HG02943 (cell line): ENCODE measurements around the gene MAPKAPK3.

ENCODE experiments used
- ATAC-seq: cut with Tn5 transposase; IDR thresholded peaks from one replicate; pipeline ENCODE4 v1.9.1; 2021; ENCODE audit warnings: mild to moderate bottlenecking, low read depth, moderate library complexity; ENCODE audit not compliant: unreplicated experiment

MAPKAPK3 gene

GRCh38 chr3:50607271-50608091 is 9.5 kb upstream of the MAPKAPK3 start:
- no peak for ATAC-seq

GRCh38 chr3:50608278-50608677 is 8.7 kb upstream of the MAPKAPK3 start:
- ATAC-seq = no peak

- ATAC-seq = no peak
These were observed 7.7 kb upstream of the MAPKAPK3 start for GRCh38 chr3:50609071-50609762.

- ATAC-seq = no peak
These were observed 7.2 kb upstream of the MAPKAPK3 start for GRCh38 chr3:50609763-50610085.

GRCh38 chr3:50610181-50610971 is 6.6 kb upstream of the MAPKAPK3 start:
- ATAC-seq = no peak

GRCh38 chr3:50610992-50611463 is 5.9 kb upstream of the MAPKAPK3 start:
- no peak for ATAC-seq

- peak; percentile 71 for ATAC-seq
These were observed 5.3 kb upstream of the MAPKAPK3 start, which contains the start of gene CISH for GRCh38 chr3:50611464-50612233. Gene CISH (minus strand): TSS chr3:50611774. CDS start chr3:50611650, 124 bp downstream.

GRCh38 chr3:50612234-50612882 is 4.6 kb upstream of the MAPKAPK3 start:
- no peak for ATAC-seq

GRCh38 chr3:50612970-50613846 is 3.7 kb upstream of the MAPKAPK3 start:
- no peak for ATAC-seq

GRCh38 chr3:50615190-50615589 is 1.8 kb upstream of the MAPKAPK3 start:
- ATAC-seq = no peak

- no peak for ATAC-seq
These were observed 765 bp upstream of the MAPKAPK3 start for GRCh38 chr3:50616003-50616769.

- peak; percentile 59 for ATAC-seq
These were observed 218 bp upstream of the MAPKAPK3 start for GRCh38 chr3:50616770-50617095.

- ATAC-seq = no peak
These were observed 1.0 kb downstream of the MAPKAPK3 start for GRCh38 chr3:50617911-50618481.

- ATAC-seq = no peak
These were observed 3.5 kb downstream of the MAPKAPK3 start for GRCh38 chr3:50620420-50620819.

- no peak for ATAC-seq
These were observed 3.9 kb downstream of the MAPKAPK3 start for GRCh38 chr3:50620820-50621219.

- ATAC-seq = no peak
These were observed 5.9 kb downstream of the MAPKAPK3 start for GRCh38 chr3:50622881-50623280.

GRCh38 chr3:50623840-50624474 is 7.0 kb downstream of the MAPKAPK3 start:
- ATAC-seq = no peak
